Measurements from ENCODE around the gene CRISPLD2.
"Not testable (repeated sequence)": the region's sequence is repeated elsewhere in the genome, so short reads cannot be mapped to it uniquely, and the experiment has no call there.

Gene CRISPLD2

GRCh38 chr16:84841787-84842300 lies 22.1 kb downstream of the CRISPLD2 start:
- DNase-seq, result no peak

- no peak for DNase-seq
Observed at GRCh38 chr16:84842516-84843148, 22.8 kb downstream of the CRISPLD2 start.

DNA sequence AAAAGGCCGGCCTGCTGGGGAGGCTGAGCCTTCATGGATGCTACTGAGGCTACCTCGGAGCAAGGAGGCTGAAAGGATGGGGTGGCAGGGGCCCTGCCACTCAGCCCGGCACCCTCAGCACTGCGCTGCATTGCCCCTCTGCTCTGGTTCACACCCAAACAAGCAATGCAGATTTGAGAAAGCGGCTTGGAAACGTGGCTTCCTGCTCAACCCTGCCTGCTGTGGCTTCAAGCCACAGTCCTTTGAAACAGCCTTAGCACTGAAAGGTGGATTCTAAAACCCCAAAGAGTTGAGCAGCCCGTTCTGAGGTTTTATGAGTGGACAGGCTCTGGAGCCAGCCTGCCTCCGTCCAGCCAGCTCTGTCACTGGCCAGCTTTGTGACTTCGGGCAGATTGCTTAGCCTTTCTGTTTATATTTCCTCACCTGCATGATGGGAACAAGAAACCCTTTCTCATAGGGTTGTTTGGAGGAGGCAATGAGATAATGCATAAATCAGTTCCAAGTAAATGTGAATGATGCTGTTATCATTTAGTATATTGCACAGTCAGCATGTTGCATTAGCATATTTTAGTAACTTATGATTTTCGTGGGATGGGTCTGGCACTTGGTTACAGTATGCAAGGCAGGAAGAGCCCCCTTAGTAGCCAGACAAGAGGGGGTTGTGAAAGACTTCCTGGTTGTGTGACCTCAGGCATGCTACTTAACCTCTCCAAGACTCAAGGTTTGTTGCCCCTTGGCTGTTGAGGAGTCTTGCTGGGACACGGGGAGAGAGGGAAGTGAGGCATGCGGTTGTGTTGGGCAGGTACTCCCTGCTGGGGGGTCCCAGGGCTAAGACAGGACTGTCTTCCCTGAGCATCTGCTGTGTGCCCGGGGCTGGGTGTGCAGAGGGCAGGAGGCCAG lies 23.6 kb downstream of the CRISPLD2 start:
- no peak for DNase-seq

GRCh38 chr16:84844049-84844350 lies 24.2 kb downstream of the CRISPLD2 start:
- DNase-seq, result no peak

DNA sequence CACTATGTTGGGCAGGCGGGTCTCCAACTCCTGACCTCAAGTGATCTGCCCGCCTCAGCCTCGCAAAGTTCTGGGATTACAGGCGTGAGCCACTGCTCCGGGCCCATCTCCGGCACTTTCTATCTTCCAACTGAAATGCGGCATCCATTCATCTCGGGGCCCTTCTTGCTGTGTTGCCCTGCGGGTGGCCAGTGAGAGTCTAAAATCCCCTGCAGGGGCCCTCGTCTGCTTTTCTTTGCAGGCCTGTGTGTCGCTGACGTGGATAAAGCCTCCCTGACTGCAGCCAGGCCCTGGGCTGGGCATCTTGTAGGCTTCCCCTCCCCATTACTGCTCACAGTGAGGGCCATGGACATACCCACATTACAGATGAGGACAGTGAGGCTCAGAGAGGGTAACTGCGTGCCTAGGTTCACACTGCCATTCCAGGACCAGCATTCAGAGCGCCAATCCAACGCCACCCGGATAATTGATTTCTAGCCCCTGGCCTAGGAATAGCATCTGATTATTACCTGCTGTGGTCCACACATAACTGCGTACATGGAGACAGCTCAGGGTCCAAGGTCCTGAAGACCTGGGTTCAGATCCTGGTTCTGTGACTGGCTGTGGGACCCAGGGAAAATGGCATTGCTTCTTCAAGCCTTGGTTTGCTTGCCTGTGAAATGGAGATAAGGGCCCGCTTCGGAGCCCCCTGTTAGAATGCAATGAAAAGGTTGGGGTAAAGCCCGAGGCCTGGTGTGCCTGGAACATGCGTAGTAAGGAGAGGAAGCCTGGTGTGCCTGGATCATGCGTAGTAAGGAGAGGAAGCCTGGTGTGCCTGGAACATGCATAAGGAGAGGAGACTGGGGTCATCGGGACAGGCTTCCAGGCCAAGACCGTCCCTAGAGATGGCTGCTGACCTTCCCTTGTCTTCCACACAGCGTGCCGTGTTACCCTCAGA lies 25.0 kb downstream of the CRISPLD2 start:
- no peak for DNase-seq

DNA sequence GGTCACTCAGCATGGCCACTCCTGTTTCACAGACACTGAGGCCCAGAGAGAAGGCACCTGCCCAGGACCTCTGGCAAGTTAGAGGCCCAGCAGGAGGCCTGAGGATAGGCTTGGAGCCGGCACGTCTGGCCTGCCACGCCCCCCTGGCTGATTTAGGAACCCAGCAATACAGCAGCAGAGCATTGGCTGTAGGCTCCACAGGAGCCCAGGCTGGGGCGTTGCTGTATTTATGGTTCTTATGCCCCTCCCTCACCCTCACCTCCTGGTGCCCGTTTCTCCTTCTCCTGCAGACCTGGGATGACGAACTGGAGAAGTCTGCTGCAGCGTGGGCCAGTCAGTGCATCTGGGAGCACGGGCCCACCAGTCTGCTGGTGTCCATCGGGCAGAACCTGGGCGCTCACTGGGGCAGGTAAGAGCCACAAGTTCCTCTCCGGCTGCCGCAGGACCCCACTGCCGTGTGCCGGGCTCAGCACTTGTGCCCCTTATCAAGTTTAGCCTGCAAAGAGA lies 25.8 kb downstream of the CRISPLD2 start:
- no peak for DNase-seq

GRCh38 chr16:84847564-84848355 lies 28.0 kb downstream of the CRISPLD2 start:
- DNase-seq, result no peak

DNA sequence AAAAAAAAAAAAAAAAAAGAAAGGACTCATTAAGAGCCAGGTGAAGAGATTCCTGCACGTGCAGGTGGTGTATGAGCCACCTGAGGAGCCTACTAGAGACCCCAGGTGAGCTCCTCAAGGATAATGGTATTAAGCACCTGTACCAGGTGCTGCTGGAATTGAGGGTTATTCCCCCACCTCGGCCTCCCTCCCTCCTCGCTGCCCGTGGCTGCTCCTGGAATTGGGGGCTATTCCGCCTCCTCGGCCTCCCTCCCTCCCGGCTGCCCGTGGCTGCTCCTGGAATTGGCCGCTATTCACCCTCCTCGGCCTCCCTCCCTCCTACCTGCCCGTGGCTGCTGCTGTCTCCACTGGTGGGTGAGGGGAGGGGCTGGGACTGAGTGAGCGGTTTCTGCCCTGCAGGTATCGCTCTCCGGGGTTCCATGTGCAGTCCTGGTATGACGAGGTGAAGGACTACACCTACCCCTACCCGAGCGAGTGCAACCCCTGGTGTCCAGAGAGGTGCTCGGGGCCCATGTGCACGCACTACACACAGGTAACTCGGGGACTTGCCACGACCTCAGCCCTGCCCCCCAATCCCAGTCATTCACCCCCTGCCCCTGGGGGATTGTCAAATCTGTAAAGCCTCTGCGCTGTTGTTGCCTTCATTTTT lies 29.3 kb downstream of the CRISPLD2 start:
- DNase-seq, result no peak

DNA sequence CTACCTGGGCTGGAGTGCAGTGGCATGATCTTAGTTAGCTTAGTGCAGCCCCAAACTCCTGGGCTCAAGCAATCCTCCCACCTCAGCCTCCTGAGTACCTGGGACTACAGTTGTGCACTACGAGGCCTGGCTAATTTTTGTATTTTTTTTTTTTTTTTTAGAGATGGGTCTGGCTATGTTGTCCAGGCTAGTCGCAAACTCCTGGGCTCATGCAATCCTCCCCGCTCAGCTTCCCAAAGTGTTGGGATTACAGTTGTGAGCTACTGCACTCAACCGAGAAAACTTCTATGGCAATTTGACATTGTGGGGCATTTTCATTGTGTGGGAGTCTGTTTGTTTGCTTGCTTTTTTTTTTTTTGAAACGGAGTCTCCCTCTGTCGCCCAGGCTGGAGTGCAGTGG lies 30.0 kb downstream of the CRISPLD2 start:
- DNase-seq, result no peak

DNA sequence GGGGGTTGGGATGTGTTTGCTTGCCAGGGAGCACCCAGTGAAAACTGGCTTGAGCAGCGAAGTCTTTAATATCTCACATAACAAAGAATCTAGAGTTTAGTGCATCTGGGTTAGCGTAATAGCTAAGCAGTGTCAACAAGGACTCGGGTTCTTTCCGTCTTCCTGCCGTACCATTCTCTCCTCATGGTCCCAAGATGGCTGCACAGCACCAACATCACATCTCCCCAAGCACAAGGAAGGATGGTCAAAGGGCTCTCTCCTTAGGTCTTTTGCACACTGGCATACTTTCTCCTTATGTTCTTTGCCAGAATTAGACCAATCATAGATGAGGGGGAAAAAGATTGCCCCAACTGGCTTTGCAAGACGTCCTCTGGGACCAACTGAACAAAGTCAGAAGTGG lies 30.9 kb downstream of the CRISPLD2 start:
- no peak for DNase-seq

DNA sequence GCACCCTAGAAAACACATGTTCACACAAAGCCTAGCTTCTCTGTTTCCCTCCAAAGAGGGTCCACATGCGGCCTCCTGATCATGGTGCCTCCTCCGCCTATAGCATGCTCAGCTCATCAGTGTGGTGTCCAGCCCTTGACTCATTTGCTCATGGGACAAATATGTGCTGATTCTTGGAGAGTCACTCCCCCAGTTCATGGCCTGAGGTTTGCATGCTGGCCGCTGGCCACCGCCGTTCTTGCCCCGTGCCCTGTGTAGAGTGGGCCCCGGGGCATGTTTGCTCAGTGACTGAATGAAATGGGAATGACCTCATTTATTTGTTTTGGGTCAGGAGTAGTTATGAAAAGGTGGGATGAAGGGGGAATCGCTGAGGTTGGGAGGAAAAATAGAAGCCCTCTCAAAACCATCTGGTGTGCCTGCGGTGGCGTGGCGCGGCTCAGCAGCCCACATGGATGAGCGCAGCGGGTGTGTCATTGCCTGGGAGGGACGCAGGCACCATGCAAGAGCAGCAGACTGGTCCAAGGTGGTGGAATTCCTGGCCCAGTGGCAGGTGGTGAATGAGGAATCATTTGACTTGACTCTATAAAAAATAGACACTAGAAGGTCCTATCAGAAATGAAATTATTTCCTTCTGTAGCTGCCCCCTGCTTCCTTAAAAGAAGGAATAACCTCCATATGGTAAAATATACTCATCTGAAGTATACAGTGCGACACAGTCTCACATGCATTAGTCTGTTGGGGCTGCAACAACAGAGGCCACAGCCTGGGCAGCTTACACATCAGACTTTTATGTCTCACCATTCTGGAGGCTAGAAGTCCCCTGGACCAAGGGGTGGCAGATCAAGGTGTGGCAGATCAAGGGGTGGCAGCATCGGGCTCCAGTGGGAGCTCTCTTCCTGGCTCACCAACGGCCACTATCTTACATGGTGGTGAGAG lies 31.7 kb downstream of the CRISPLD2 start:
- peak; percentile 88 for DNase-seq

- no peak for DNase-seq
Observed at GRCh38 chr16:84853534-84853933, 33.7 kb downstream of the CRISPLD2 start.

DNA sequence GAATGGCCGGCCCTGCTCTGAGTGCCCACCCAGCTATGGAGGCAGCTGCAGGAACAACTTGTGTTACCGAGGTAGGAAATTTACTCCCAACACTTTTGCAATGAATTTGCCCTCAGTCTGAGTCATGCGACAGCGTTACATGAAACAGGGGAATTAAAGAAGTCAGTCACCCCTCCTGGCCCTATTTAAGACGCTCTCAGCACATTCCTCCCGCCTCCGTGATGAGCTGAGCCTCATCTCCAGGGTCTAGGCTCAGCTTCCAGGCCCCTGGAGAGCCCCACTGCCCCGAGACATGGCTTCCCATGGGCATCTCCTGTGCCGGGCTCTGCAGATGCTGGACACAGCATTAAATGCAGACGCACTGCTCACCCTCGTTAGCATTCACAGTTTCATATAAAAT lies 35.0 kb downstream of the CRISPLD2 start:
- no peak for DNase-seq

DNA sequence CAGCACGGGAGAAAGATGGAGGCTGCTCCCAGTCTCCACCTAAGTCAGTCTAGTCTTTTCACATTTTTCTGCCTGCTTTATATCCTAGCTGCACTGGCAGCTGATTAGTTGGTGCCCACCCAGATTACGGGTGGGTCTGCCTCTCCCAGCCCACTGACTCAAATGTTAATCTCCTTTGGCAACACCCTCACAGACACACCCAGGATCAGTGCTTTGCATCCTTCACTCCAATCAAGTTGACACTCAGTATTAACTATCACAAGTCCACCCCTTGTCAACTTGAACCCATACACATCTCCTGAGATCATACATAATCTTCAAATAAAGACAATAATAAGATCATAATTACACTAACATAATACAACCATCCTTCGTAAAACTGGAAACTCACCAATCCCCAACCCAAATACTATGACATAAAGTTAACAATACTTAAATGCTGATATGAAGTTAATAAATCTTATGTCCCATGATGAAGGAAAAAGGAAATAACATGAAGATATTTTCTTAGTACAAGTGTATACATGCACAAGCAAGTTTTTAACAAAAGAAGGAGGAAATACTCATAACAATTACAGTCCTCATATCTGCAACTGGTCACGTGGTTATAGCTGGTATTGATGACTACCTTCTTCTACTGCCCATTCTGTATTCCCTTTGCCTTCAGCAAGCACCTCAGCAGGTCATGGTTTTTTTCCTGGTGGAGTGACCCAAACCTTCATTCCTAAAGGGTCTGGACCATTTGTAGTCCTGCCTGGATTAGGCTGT lies 35.8 kb downstream of the CRISPLD2 start:
- DNase-seq, result not testable (repeated sequence)

GRCh38 chr16:84856203-84856581 lies 36.4 kb downstream of the CRISPLD2 start:
- not testable (repeated sequence) for DNase-seq

- DNase-seq, result not testable (repeated sequence)
Observed at GRCh38 chr16:84856811-84857210, 37.0 kb downstream of the CRISPLD2 start.

- DNase-seq, result no peak
Observed at GRCh38 chr16:84859681-84860080, 39.9 kb downstream of the CRISPLD2 start.

DNA sequence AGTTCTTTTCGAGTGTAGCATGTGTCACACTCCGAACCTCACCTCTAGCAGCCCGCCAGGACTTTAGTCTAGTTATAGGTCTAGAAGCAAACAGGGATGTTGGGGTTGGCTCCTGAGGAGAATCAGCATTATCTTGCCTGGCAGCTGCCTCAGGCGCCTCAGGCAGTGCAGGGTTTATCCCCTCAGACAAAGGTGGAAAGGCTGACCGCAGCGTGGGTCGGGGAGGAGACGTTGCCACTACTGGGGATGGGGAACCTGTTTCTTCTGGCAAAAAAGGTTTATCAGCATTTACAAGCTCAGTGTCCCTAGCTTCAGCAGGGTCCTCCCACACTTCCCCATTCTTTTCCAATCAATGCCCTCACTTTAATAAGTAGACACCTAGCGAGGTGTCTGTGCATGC lies 40.6 kb downstream of the CRISPLD2 start:
- DNase-seq, result no peak

DNA sequence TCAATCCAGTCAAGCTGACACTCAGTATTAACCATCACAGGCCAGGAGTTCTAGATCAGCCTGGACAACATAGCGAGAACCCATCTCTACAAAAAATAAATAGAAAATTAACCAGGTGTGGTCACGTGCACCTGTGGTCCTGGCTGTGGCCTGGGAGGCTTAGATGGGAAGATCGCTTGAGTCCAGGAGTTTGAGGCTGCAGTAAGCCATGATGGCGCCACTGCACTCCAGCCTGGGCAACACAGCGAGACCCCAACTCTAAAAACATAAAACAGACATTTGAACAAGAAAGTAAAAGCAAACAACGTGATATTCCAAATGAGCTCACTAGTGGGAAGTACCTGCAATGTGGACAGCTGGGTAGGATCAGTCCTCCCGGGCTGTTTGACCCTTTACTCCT lies 41.9 kb downstream of the CRISPLD2 start:
- DNase-seq, result no peak

Measured in amniotic stem cell (primary cell).